OCI-LY3 (cell line): ENCODE data around the gene ZBTB7C.

Source experiments
- EZH2phosphoT487 ChIP-seq: fragments of 200-600 bp; shearing (Covaris generic); IDR thresholded peaks from 2 replicates; pipeline ENCODE4 v1.6.1; 2018; ENCODE audit warnings: antibody characterized with exemption, mixed run types, low read depth
- TF ChIP-seq, protein P1 (sequence below): fragments of 200-600, 300-600 bp; sonication (generic); IDR thresholded peaks from 2 replicates; pipeline ENCODE4 v1.5.1; 2014; ENCODE audit warnings: antibody characterized with exemption, low read length, low read depth

DNA sequence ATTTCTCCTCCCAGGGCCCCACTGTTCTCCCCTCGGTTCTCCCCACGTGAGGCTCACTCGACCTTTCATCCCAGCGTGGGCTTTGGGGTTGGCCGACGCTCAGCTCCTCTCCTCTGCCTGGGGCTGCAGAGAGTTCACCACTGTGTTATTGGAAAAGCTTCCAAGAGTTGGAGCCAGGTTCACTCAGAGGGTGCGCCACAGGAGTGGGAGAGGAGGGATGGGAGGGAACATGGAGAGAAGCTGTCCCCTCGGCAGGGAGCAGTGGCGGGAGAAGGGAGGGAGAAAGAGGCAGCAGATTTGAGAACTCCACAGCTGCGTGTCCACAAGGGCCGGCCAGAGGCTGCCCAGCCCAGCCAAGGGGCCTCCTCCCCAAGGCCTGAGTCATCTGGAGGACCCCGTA lies 281.6 kb downstream of the ZBTB7C start:
- TF ChIP-seq, protein P1, sequence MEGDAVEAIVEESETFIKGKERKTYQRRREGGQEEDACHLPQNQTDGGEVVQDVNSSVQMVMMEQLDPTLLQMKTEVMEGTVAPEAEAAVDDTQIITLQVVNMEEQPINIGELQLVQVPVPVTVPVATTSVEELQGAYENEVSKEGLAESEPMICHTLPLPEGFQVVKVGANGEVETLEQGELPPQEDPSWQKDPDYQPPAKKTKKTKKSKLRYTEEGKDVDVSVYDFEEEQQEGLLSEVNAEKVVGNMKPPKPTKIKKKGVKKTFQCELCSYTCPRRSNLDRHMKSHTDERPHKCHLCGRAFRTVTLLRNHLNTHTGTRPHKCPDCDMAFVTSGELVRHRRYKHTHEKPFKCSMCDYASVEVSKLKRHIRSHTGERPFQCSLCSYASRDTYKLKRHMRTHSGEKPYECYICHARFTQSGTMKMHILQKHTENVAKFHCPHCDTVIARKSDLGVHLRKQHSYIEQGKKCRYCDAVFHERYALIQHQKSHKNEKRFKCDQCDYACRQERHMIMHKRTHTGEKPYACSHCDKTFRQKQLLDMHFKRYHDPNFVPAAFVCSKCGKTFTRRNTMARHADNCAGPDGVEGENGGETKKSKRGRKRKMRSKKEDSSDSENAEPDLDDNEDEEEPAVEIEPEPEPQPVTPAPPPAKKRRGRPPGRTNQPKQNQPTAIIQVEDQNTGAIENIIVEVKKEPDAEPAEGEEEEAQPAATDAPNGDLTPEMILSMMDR: no peak
- no peak for TF ChIP-seq EZH2phosphoT487
